Daoy (cell line): ENCODE data around the gene GUCA2B. TPM values are rescaled to one million over a fixed set of nuclear protein-coding genes. Genes with fewer than 3 reads are reported as not detected.

Experiments used
- DNase-seq: peaks from one replicate; pipeline ENCODE4 v3.0.0-alpha.2; 2015; ENCODE audit warnings: low read depth
- total RNA-seq: library from RNA; depleted of rRNA; stranded (reverse); fragments of >200 nt; shearing (Covaris generic); gene quantifications from 2 replicates; pipeline ENCODE4 v1.2.3, GENCODE V29; 2014

GUCA2B gene
- total RNA-seq, 1 experiment from 2014 or later = not detected

DNA sequence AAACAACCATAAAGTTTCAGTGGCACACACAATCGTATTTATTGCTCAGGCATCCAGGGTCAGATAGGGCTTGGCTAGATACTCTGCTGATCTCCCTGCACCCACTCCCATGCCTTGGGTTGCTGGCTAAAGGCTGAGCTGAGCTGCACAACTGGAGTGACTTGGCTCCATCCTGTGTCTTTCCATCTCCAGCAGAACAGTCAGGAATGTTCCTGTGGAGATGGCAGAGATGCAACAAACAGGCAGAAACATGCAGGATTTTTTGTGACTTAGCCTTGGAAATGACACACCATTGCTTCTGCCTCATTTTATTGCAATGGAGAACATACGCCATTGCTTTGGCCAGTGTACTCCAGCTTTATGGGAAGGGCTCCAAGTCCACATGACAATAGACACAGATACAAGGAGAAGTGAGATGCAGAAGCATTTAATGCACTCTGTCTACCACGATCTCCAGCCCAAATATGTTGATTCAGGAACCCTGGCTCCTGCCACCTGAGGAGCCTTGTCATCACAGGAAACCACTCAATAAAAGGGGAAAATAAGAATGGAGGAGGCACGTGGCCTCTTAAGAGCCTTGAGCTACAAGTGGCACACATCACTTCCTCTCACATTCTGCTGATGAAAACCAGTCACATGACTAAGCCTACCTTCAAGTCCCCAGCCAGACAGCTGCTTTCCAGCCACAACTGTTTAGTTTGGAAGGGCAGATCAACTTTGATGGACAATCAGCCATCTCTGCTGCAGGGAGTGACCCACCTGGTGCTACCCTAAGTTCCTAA is 10.1 kb upstream of the GUCA2B start:
- peak; percentile 41 for DNase-seq

DNA sequence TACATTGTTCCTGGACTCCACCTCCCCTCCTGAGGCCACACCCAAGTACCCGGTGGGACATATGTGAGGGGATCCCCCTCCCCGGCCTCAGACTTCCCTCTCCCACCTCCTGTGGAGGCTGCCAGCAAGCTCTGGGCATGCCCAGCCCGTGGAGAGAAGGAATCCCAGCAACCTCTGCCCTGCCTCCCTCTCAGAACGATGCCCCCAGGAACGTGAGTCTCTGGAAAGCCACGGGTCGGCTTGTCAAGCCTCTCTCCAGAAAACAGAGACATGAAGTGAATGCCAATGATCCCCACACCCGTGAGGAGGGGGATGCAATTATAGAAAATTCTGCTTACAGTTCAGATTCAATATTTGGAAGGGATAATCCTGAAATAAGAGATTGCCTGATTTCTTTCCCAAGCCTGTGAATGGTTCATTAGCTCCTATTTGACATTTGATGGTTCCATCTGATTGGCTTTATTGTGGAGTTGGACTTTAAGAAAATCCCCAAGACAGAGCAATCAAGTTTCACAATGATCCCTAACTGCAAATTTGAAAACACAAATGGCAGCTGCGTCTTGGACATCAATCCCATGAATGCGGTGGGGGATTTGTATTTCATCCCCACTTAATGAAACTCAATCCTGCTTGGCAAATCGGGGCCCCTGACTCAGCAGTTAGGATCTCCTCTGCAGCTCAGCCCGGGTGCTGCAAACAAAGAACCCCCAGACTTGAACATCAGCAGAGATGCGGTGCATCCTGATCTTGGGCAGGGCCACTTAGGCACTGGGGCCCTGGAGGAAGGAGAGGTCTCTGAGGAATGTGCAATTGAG is 9.1 kb upstream of the GUCA2B start:
- no peak for DNase-seq

DNA sequence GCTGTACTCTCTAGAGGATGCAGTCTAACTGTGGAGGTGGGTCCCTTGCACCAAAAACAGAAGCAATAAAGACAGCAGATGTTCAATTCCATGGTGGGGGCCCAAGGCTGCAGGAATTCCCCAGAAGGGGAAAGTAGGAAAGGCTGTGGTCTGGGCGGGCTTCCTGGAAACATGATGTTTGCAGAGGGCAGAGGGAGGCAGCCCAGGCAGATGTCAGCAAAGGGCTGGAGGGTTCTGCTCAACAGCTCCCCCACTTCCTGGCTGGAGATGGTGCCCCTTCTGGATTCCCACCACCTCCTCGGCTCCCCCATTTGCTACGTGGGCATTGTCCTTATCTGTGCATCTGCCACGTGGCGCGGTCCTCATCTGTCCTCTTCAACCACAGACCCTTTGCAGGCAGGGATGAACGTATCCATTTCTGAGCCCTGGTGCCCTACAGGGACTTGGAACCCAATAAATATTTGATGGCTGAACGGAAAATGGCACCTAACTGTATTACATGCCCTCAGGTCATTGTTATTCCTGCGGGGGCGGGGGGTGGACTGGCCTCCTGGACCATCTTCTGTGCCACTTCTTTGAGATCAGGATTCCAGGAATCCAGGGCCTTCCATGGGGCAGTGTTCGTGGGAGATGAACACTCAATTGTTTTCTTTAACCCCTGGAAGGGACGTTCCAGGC is 8.4 kb upstream of the GUCA2B start:
- DNase-seq = no peak

DNA sequence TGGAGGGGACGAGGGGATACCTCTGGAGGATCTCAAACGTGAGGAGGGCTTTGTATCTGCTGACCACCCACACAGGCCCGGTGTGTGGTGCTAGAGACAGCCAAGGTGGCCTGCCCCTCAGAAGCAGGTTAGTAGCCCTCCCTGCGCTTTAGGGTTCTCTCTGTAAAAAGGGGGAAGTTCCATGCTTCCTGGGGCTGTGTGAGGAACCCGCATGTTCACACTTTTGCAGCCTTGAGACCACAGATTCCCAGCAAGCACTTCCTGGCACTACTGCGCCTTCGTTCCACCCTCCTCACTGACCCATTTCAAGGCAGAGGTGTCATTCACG is 7.9 kb upstream of the GUCA2B start:
- no peak for DNase-seq

DNA sequence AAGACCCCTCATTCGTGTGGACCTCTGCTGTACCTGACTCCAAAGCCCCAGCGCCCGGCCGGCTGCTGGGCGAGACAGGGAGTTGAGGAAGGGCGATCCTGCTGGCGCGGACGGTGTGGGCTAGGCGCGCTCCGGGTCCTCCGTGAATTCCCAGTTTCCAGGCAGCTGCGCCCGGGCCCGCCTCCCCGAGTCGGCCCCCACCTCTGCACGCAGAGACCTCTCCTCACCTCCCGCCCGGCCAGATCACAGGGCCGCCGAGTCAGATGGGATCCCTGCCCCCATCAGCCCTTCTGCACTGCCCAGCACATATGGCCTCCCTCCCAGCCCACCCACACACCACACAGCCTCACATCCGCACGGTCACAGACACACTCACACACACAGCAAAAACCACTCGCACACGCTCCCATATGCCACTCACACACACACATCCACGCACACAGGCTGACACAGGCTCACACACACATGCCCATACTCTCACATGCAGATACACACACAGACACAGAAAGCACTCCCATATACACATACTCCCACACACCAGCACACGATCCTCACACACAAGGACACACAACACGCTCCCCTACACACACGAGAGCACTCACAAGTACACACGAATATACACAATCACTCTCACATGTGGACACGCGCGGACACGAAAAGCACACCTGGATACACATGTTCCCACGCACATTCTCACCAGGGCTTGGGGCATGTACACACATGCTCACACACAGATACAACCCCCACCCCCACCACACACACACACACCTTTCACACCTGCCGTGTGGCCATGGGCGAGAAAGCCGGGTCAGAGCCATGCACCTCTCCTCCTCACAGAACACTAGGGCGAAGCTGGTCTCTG is 7.2 kb upstream of the GUCA2B start:
- no peak for DNase-seq

DNA sequence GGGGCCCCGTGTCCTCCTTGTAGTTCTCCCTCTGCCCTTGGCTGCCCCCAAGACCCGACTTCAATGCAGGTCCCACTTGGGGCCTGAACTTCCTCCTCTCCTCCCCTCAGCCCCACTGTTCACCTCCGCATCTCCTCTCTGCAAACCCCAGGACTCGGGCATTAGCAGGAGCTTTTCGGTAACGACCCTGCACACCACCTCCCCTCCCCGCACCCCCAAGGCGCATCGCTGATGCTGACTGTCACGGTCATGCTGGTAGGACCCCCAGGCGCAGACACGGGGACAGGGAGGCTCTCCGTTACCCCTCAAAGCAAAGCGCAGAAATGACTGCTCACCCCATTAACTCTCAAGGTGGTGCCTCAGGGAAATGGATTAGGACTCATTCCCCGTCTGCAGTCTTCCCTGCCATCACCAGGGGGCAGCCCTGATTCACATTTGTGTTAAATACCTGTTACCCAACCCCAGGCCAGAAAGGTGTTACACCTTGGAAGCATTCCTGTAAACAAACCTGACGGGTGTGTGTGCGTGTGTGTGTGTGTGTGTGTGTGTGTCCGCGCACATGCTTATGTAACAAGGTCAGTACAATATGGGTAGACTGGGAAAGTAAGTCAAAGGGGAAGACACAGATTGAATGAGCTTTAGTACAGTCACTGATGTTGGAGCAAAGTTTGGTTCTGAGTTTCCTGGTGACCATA is 6.4 kb upstream of the GUCA2B start:
- peak; percentile 72 for DNase-seq

DNA sequence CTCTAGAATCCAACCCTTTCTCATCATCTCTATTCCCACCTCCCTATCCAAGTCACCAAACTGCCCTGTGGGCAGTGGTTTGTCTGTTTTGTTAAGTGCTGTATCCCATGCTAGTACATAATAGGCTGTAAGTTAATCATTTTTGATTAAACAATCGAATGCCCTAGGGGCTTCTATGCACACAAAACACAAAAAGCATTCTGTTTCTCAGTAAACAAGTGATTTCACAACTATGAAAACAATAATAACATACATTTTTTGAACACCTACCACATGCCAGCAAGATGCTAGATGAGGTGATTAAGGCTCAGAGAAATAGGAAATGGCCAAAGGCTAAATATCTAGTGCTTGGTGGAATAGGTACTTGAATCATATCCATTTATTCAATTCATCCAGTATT is 5.0 kb upstream of the GUCA2B start:
- no peak for DNase-seq

DNA sequence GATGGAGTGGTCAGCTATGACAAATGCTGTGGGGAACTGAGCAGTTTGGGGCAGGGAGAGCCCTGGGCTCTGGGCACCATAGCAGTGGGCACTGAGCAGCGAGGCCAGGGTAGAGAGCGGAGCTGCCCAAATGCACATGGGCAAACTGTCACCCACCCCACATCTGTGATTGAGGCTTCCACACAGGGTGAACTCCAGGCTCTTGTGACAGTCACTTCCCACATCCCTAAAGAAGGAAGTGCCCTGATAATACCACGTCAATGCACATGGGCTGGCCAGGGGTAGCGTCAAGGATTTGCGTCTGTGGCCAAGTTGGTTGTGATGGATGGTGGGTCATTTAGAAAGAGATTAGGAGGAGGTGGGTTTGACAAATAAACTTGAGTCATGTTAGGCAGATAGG is 2.6 kb upstream of the GUCA2B start:
- DNase-seq = no peak

DNA sequence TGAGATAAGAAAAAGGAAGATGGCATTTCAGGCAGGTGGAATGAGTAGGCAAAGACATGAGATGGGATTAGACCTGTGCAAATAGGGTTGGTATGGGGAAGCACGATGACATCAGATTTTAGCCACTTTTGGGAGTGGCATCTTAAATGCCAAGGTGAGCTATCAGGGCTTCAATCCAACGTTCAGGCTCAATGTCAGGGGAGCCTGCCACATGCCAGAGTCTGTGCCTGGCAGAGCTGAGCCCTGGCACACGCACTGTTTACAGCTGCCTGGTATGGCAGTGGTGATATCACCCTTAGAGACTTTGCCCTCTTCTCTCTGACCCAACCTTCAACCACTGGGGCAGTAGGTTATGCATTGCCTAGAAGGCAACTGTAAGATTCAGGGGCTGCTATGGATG is 1.1 kb upstream of the GUCA2B start:
- no peak for DNase-seq

DNA sequence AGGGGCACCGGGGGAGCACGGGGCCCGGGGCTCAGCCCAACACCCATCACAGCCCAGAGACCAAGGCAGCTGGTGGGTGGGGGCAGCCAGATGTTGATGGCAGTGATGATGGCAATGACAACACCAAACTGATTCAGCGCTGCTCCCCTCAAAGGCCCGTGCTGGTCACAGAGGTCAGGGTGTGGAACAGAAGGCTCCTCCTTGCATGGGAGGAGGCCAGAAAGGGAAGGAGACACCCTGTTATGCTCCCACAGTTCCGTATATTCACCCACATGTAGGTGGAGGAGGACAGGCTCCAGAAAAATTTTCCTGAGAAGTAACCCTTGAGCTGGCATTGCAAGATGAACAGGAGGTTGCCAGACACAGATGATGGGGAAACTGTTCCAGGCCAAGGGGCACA is 414 bp downstream of the GUCA2B start:
- DNase-seq = no peak

DNA sequence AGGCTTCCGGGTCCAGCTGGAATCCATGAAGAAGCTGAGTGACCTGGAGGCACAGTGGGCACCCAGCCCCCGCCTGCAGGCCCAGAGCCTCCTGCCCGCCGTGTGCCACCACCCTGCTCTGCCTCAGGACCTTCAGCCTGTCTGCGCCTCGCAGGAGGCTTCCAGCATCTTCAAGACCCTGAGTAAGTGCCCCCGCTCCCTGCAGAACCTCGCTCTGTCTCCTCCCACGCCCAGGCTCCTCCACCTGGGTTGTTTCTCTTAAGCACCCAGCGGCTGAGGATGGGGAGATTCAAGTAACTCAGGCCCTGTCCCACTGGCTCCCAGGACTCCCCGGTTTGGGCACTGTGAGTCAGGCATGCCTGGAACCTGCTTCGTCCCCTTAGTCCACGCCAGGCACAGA is 1.5 kb downstream of the GUCA2B start:
- no peak for DNase-seq

DNA sequence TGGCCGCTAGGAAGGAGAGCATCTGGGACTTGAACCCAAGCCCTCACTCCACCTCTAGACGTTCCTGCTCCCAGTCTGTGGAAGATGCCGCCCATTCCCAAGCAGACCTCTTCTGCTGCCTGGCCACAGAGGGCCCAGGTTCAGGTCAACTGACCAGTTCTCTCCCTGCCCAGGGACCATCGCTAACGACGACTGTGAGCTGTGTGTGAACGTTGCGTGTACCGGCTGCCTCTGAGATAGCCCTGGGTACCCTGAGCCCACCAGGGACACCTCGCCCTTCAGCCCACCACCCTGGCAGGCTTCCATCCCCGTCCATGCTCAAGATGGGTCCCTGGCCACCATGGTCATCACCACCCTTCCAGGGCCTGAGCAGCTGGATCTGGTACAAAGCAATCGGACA is 2.2 kb downstream of the GUCA2B start:
- DNase-seq = no peak

DNA sequence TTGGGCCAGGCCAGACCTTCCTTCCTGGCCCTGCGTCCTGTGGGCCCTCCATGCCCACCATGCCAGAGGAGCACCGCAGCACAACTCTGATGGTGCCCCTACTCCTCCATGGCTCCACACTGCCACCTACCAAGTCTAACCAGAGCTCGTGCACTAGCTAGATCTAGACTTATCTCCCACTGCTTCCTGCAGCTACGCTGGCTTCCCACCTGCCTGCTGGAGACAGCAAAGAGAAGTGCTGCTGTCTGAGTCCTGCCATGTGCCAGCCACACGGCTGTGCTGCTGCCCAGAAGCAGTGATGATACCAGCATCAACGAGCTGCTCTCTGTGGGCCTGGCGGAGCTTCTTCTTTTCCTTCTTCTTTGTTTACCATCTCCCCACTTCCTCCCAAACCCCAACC is 4.5 kb downstream of the GUCA2B start:
- DNase-seq = no peak

DNA sequence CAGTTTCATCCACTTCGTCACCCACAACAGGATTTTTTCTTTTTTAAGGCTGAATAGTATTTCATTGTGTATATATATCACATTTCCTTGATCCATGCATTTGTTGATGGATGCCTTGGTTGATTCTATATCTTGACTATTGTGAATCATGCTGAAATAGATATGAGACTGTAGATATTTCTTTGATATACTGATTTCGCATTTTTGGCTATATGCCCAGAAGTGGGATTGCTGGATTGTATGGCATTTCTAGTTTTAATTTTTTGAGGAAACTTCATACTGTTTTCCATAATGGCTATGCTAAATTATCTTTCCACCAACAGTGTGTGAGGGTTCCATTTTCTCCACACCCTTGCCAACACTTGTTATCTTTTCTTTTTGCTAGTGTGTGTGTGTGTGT is 5.0 kb downstream of the GUCA2B start:
- DNase-seq = no peak

DNA sequence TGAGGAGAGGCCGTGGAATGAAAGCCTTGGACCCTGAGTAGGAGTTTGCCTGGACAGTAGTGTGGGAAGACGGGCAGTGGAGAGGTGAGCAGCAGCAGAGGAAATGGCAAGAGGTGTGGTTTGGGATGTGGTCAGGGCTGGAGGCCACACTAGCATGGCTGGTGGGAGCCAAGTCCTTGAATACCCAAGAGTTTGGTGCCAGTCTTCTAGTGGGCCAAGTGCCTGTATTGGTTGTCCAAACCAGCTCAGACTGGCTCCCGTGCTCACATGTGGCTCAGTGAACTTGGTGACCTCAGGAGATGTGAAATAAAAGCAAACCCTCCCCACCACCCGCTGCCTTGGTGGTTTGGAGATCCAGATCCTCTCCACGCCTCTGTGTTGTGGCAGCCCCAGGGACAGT is 9.0 kb downstream of the GUCA2B start:
- no peak for DNase-seq

DNA sequence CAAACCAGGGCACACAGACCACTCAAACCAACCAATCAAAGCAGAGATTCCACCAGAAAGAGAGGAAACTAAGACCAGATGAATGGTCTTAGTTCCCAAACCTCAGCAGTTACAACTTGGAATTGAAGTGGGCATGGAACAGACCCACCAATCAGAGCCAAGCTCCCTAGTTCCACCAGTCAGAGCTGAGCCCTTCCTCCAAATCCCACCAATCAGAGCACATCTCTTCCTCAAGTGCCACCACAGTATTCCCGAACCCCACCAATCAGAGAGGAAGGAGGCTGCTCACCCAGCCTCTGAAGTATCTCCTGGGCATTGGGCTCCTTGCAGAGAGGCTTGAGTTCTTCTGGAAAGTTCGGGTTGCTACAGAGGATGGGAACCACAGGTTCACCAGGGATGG is 9.9 kb downstream of the GUCA2B start:
- no peak for DNase-seq

DNA sequence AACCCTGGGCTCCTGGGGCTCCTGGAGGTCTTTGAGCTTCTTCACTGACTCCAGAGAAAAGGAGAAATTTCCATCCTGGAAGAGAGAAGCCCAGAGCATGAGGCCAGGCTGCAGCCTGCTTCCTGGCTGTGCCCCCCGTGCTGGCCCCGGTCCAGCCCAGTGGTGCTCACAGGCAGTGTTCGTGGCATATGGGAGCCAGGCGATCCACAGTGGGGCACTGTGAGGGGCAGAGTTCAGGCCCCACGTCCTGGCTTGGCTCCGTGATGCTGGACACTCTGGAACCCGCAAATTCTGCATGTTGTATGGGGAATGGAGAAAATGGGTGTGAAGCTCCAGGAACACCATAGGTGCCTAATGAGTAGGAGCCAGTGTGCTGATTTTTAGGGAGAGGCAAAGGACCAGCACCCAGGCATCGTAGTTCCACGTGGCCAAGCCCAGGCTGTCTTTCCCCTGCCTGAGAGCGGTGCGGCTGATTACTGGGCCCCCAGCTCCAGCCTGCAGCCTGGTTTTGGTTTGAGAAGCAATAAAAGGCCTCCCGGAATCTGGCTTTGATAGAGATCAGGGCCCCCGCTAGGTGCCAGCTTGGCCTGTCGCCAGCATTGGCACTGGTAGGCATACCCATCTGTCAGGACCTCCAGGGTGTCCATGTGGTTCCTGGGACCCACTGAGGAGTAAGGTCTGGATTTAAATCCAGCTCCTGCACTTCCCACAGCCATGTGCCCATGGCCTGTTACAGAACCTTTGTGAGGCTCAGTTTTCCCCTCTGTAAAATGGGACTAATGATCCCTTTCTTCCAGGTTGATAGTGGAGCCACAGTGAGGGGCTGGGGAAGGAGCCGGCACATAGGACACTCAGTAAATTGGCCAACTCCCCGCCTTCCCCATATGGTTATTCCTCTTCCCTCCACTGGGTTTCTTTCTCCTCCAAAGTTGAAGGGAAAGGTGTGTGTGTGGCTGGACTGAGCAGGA is 10.6 kb downstream of the GUCA2B start:
- DNase-seq = no peak

DNA sequence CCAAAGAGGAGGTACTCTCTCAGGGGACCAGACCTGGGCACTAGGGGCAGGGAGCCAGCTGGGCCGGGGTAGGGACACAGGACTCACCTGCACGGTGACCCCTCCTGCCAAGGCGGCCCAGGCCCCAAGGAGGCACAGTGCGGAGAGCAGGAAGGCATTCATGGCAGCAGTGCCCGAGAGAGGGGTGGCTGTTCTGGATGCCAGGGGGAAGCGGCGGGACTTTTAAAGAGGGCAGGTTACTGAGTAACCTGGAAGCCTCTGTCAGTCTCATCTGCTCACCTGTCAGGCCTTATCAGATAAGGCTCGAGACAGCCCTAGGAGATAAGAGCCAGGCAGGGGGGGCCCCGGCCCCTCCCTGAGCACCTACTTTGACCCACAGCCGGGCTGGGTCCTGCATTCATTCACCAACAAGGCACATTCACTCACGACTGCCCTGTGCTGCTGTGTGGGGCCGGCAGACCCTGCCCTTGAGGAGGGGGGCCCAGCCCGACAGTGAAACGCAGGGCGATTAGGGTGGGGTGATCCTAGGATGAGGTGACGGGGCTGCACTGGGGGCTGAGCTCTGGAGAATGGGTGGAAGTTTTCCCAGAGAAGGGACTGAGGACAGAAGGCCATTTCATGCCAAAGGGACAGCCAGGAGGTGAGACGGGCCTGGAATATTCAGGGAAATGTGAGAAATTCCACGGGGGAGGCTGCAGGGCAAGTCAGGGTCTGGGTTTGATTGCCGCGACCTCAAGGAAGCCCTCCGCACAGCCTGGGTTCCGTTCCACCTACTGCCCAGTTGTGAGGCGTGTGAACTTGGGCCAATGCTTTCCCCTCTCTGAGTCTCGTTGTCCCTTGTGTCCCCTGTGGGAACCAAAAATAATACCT is 11.6 kb downstream of the GUCA2B start, which contains the start of gene GUCA2A:
Gene GUCA2A (minus strand): TSS at position 195 of the 870 bp plus-strand sequence. CDS start 33 bp downstream, at position 162.
- DNase-seq = no peak
